Activated T-cell treated with anti-CD3 and anti-CD28 coated beads for 1 hour (primary cell): ENCODE measurements around the gene RTL10.
"Not testable (repeated sequence)": the region's sequence is repeated elsewhere in the genome, so short reads cannot be mapped to it uniquely, and the experiment has no call there.

Source experiments
- DNase-seq: peaks from one replicate; pipeline ENCODE4 v3.0.0-alpha.2; 2020; ENCODE audit warnings: low read depth

The RTL10 gene

GRCh38 chr22:19889951-19890350 lies 35.3 kb upstream of the RTL10 start:
- DNase-seq = peak; percentile 24

- no peak for DNase-seq
These were observed 33.6 kb upstream of the RTL10 start for GRCh38 chr22:19888131-19888746.

DNA sequence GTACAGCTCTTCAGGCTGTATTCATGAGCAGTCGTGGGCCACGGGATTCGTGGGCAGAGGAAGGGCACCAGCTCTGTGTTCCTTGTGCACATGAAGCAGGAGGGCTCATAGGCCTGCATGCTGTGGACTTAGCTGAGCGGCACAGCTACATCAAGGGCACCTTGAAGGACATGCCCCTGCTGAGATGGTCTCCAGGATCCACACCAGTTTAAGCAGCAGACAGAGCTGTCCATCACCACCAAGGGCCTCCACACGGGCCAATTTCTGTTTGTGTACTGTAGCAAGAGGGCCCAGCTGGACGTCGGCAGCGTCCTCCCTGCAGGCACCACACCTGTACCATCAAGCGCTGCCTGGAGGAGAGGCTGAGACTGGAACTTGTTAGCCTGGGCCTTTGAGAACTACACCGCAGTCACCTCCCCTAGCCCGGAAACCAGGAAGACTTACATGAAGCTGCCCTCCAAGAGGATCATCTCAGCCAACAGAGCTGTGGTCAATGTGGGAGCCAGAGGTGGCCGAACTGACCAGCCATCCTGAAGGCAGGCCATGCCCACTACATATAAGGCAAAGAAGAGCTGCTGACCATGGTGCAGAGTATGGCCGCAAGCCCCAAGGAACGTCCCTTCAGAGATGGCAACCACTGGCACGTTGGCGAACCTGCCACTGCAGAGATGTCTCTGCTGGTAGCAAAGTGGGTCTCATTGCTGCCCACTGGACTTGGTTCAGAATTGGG lies 32.7 kb upstream of the RTL10 start:
- no peak for DNase-seq

- peak; percentile 18 for DNase-seq
These were observed 32.1 kb upstream of the RTL10 start for GRCh38 chr22:19886605-19887255.

GRCh38 chr22:19885841-19886592 lies 31.3 kb upstream of the RTL10 start:
- no peak for DNase-seq

DNA sequence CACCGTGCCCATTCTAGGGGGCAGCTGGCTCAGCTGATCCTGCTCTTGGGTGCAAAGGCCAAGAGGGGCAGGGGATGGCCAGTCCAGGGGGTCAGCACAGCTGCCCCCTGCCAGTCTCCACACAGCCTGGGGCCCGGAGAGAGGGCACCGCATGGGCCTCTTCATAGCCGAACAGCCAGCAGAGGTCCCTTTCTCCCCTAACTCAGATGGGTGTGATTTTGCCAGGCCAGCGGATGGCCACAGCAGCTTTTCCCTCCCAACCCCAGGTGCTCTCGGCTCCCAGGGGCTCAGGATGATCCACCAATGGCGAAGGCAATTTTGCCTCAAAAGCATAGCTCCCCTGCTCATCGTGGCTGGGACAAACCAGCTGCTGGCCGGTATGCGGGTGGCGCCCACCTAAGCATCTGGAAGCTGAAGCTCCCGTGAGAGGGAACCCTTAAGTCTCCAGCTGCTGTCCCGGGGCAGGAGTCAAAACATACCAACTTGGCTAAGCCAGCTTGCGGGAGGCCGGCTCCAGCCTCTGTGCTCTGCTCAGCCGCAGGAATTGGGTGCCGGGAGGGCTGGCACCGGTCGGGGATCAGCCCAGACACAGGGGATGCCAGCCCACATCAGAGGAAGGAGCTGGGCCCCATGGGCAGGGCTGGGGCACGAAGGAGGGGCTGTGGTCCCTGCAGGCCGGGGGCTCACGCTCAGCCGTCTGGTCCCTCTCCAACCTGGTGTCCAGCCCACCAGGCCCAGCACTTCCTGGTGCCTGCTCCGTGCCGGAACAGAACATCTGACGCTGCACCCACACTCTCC lies 30.5 kb upstream of the RTL10 start:
- no peak for DNase-seq

- DNase-seq = no peak
These were observed 29.7 kb upstream of the RTL10 start for GRCh38 chr22:19884161-19884953.

DNA sequence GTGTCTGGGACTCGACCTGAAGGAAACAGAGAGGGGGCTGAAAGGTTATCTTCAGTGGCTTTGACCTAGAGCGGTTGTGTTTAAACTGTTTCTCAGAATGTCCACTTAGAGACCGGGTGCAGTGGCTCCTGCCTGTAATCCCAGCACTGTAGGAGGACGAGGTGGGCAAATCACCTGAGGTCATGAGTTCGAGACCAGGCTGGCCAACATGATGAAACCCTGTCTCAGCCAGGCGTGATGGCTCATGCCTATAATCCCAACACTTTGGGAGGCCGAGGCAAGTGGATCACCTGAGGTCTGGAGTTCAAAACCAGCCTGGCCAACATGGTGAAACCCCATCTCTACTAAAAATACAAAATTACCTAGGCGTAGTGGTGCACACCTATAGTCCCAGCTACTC lies 28.8 kb upstream of the RTL10 start:
- not testable (repeated sequence) for DNase-seq

DNA sequence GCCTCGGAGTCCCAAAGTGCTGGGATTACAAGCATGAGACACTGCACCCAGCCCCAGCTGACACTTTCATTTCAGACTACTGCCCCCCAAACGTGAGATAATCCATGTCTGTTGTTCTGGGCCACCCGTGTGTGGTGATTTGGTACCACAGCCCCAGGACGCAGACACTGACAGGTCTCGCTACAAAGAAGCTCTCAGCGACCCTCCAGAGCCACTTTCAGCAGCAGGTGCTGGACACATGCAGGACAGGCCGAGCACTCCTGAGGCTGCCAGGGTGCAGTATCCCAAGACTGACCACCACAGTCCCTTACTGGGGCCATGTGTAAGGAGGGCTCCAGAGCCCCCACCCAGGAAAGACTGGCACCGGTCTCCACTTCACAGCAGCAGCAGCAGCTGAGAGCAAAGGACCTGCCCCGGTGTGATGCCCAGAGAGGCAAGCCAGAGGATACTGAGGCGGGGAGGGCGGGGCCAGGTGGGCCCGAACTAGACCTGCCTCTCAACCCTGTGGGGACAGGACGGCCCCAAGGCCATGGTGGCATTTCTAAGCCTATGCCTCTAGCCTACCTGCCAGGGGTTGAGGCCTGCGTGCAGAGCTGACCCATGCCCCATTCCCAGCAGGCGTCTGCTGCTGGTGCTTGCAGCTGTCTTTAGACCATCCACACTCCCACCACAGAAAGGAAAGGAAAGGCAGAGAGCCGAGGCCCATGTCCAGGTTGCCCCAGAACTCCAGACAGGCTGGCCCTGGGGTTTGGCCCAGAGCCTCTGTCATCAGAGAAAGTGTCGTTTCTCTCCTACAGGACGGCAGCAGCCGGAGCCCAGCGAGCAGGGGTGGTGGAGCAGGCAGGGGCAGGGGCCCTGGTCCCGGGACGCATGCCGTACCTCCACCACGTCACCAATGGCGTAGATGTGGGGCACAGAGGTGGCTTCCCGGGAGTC lies 28.0 kb upstream of the RTL10 start:
- no peak for DNase-seq

- DNase-seq = no peak
These were observed 26.3 kb upstream of the RTL10 start for GRCh38 chr22:19880786-19881569.

DNA sequence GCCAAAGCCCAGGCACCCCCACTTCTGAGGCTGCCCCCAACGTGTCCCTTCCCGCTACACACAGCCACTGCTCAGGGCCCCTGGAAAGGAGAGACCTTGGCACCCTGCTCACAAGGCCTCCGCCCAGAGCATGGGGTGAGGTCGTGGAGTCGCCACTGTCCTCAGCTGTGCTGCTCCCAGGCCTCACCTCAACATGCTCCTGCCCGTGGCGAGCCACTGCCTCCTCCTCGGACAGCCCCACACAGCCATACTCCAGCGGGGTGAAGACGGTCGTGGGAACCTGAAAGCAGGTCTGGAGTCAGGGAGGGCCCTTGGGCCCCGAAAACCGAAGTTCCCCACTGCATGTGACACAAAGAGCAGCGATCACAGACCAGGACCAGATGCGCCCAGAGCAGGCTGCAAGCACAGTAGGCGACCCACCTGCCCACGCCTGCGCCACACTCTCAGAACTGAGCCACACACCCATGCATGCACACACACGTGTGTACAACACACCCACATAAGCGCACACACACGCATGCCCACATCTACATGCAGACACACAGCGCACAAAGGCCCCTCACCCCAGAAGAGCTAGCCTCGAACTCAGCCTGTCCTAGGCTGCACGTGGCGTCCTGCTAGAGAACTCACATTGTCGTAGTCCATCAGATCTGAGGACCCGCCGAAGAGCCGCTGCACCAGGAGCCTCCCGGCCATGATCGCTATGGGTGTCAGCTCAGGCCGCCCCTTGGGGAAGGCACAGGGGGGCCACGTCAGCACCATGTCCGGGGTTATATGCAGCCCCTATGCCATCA lies 25.5 kb upstream of the RTL10 start:
- no peak for DNase-seq

GRCh38 chr22:19879643-19879991 lies 24.9 kb upstream of the RTL10 start:
- DNase-seq = no peak

DNA sequence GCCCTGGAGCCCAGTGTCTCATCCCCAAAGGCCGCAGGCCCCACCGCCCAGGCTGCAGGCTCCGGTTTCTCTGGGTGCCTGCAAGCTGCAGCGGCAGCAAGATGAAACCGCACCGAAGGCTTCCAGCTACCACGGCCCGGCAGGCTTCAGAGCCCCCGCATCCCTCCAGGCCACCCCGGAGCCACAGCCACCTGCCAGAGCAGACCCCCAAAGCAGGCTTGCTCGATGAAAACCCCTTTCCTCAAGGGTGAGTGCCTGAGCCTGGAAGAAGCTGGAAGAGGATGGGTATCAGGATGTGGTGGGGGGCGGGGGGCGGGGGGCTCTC lies 24.5 kb upstream of the RTL10 start:
- no peak for DNase-seq

DNA sequence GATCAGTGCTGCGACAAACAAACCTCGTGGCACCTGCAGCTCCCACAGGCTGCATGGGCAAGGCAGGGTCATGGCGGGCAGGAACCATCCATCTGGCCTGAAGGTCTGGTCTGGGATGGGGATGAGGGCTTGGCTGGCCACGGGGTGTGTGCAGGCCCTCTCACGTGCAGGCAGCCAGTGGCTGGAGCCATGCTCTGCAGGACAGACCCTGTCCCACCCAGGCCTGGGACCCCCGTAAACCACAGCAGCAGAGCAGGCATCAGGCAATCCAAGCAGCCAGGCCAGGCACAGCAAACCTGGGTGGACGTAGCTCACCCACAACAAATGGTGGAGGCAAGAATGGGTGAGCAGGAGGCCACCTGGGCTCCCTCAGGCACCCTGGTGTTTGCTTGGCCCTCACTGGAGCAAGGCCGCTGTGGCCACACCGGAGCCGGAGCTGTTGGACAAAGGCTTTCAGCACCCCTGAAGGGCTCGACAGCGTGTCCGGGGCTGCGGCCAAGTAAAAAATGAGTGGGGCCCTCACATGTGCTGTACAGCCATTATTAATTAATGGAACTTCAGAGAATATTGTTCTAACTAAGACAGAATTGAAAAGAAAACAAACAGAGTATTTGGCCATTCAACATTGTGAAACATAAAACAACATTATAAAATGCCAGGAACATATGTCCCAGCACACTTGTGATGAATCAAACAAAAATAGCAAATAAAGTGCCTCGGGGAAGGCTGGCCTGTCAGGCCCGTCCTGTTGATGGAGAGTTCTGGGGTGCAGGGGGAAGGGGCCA lies 24.0 kb upstream of the RTL10 start:
- no peak for DNase-seq

GRCh38 chr22:19877626-19878339 lies 23.1 kb upstream of the RTL10 start:
- DNase-seq = no peak

GRCh38 chr22:19876941-19877625 lies 22.4 kb upstream of the RTL10 start:
- no peak for DNase-seq
